ENCODE measurements around the gene ARHGAP6. TPM values are rescaled to one million over a fixed set of nuclear protein-coding genes. Genes with fewer than 3 reads are reported as not detected.

Gene ARHGAP6
- total RNA-seq, 1 experiment from 2014 or later, result 0.07 TPM

DNA sequence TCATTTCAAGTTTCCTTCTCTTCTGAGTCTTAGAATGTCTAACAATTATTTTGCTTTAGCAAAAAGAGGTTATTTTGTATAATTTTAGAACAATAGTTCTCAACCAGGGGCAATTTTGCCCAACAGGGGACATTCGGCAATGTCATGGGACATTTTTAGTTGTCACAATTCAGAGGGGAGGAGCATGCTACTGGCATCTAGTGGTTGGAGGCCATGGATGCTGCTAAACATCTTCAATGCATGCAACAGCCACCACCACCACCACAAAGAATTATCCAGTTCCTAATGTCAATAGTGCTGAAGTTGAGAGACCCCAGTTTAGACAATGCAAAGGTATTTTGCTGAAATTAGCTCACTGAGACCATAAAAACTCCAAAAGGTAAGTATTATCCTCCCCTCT, 122.5 kb downstream of the ARHGAP6 start:
- peaks cover 47% of the 10 kb centered on the region for H3K27me3 Mint-ChIP-seq (ENCODE audit: low read depth)
- H4K20me1 ChIP-seq (ENCODE audit: control insufficient read depth, insufficient read depth, insufficient read length), result no peaks in the 10 kb centered on the region
- no peak overlapping the region for H3K4ac ChIP-seq (ENCODE audit: low read depth, low read length)
- H3K9me3 ChIP-seq (ENCODE audit: control insufficient read depth, low read depth, low read length), result no peaks in the 10 kb centered on the region
- H3K14ac ChIP-seq (ENCODE audit: insufficient read depth, low read length), result no peak overlapping the region
- H3K4me1 ChIP-seq (ENCODE audit: insufficient read depth, low read length), result no peaks in the 10 kb centered on the region
- no peak overlapping the region for H3K4me3 Mint-ChIP-seq
- no peak overlapping the region for H2AFZ ChIP-seq (ENCODE audit: low read length)
- H3K36me3 Mint-ChIP-seq (ENCODE audit: insufficient read depth in 1 of 3, low read depth in 3 of 3), result no peaks in the 10 kb centered on the region
- no peak for TF ChIP-seq CTCF (conservative IDR thresholded peaks at IDR 0.05)
- peaks cover 2% of the 10 kb centered on the region; the same call in 1 of the 2 replicates for H3K27me3 ChIP-seq (ENCODE audit: insufficient read depth, low read length)
- H2BK20ac ChIP-seq (ENCODE audit: low read depth, low read length, poor library complexity, severe bottlenecking), result no peak overlapping the region
- H2BK12ac ChIP-seq (ENCODE audit: insufficient read length, low read depth, low read length), result no peak overlapping the region
- H3K9ac ChIP-seq (ENCODE audit: extremely low read depth, insufficient read length, low read length), result no peak overlapping the region
- DNase-seq, result no peak
- H3K27ac Mint-ChIP-seq, result no peak overlapping the region
- H3K79me1 ChIP-seq (ENCODE audit: insufficient read depth, low read depth, low read length, poor library complexity, severe bottlenecking), result no peaks in the 10 kb centered on the region
- no peak overlapping the region for H2BK120ac ChIP-seq (ENCODE audit: low read depth, low read length, poor library complexity, severe bottlenecking)
- H2BK5ac ChIP-seq (ENCODE audit: insufficient read length, low read length), result no peak overlapping the region
- no peak overlapping the region for H2BK15ac ChIP-seq (ENCODE audit: low read depth, low read length)
- no peak overlapping the region for H3T11ph ChIP-seq (ENCODE audit: low read length)
- H3K18ac ChIP-seq (ENCODE audit: insufficient read length, low read depth, low read length), result no peak overlapping the region
- no peak overlapping the region for H4K91ac ChIP-seq (ENCODE audit: insufficient read length, low read depth, low read length)
- no peak overlapping the region for H3K23ac ChIP-seq (ENCODE audit: insufficient read length, low read depth, low read length)
- no peak overlapping the region for H3K27ac ChIP-seq (ENCODE audit: insufficient read length, low read depth, low read length)
- no peaks in the 10 kb centered on the region for H3K79me2 ChIP-seq (ENCODE audit: insufficient read depth, low read length)
- H4K5ac ChIP-seq (ENCODE audit: insufficient read length, low read depth, low read length), result no peak overlapping the region
- H3K4me2 ChIP-seq (ENCODE audit: insufficient read depth, insufficient read length, low read length), result no peak overlapping the region
- H3K56ac ChIP-seq (ENCODE audit: insufficient read length, low read depth, low read length), result no peak overlapping the region
- no CpG with 5 or more reads among the region's 1 CpG for WGBS (ENCODE audit: extremely low coverage, insufficient read length, low lambda C conversion rate)
- peaks cover 54 to 77% of the 10 kb centered on the region in 2 experiments for H3K9me3 Mint-ChIP-seq
- H4K8ac ChIP-seq (replicated peaks; ENCODE audit: insufficient read length, low read depth, low read length), result no peak overlapping the region
- no peak overlapping the region for H2AK5ac ChIP-seq (ENCODE audit: insufficient read length, low read length)
- H3K4me1 Mint-ChIP-seq, result no peaks in the 10 kb centered on the region
- no peaks in the 10 kb centered on the region for H3K23me2 ChIP-seq (ENCODE audit: insufficient read length, low read depth, low read length, poor library complexity, severe bottlenecking)

Measured in H9 (cell line).